Thyroid gland (tissue), 4 donors: ENCODE measurements around the gene CPA2. TPM values are rescaled to one million over a fixed set of nuclear protein-coding genes. Genes with fewer than 3 reads are reported as not detected.

Source experiments
- DNase-seq, 2 donors: peaks; one replicate each; pipeline ENCODE4 v3.0.0-alpha.2; 2019
- H3K27ac ChIP-seq, 3 donors: fragments of 200-600 bp; sonication (generic); 1 replicate in 2 of 3; 2 replicates in 1 of 3; pipeline ENCODE4 v1.5.1; 2016 to 2019; ENCODE audit warnings: mild to moderate bottlenecking in 1 of 3, moderate library complexity in 1 of 3
- H3K27me3 ChIP-seq: fragments of 200-600 bp; sonication (generic); one replicate; pipeline ENCODE4 v1.5.1; 2019
- H3K36me3 ChIP-seq, 2 donors: fragments of 200-600 bp; sonication (generic); one replicate each; pipeline ENCODE4 v1.5.1; 2016 to 2019
- H3K4me1 ChIP-seq, 2 donors: fragments of 200-600 bp; sonication (generic); one replicate each; pipeline ENCODE4 v1.5.1; 2017 to 2019
- H3K4me3 ChIP-seq, 3 donors: fragments of 200-600 bp; sonication (generic); replicated peaks in 1 of 3; 1 replicate in 2 of 3; 2 replicates in 1 of 3; pipeline ENCODE4 v1.5.1; 2016; ENCODE audit warnings: mild to moderate bottlenecking in 1 of 3
- H3K9me3 ChIP-seq: fragments of 200-600 bp; sonication (generic); one replicate; pipeline ENCODE4 v1.5.1; 2017
- CTCF ChIP-seq, 6 experiments: fragments of 200-600 bp in 3 of 6; fragments of 450-650 bp in 3 of 6; sonication (generic) in 3 of 6; IDR thresholded peaks; one replicate each; pipeline ENCODE4 v1.5.1; 2016 to 2019; ENCODE audit warnings: antibody characterized with exemption in 6 of 6, mild to moderate bottlenecking in 2 of 6, inconsistent platforms in 1 of 6, moderate library complexity in 1 of 6
- POLR2A ChIP-seq, 2 donors: fragments of 450-650 bp; IDR thresholded peaks; one replicate each; pipeline ENCODE4 v1.6.1; 2017; ENCODE audit warnings: antibody characterized with exemption in 2 of 2, mild to moderate bottlenecking in 2 of 2, moderate library complexity in 1 of 2
- WGBS, 2 donors: methylation state at CpG; one replicate each; pipeline ENCODE4 v1.1.5; 2017; 5-methylcytosine and 5-hydroxymethylcytosine counted together
- intact Hi-C: fragments of 100-400 bp; cut with DNase I; formaldehyde crosslinking; loops from one replicate; pipeline ENCODE4 v1.15.1; 2023
- total RNA-seq, 4 donors: library from RNA; depleted of rRNA; stranded (reverse); fragments of >200 nt; gene quantifications; one replicate each; pipeline ENCODE4 v1.2.3, GENCODE V29; 2016

The CPA2 gene
- total RNA-seq, 4 donors from 2014 or later, result not detected

DNA sequence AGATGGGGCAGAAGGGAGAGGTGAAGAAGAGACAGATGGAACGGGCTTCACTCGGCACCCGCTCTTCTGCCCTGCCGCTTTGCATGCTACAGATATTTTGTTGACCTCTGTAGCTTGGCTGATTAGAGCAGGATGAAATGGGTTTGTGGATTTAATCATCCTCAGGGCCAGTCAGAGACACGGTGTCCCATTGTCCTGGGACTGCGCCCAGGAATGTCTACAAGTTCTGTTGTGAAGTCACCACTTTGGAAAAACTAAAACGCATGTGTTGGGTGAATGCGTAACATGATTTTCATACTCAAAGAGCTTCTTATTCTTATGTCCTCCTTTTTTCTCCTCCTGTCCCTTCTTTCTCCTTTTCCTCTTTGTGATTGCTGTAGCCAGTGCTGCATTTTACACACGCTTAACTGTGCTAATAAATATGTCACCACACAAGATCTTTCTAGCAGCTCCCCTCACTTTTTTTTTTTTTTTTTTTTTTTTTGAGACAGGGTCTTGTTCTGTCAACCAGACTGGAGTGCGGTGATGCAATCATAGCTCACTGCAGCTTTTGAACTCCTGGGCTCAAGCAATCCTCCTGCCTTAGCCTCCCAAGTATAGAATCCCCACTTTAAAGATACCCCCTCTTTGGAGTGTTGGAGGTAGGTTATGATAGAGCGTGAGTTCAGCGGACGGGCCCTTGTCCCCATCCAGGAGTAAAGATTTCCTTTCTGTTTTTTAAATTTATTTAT, 29.7 kb downstream of the CPA2 start:
- no peak for DNase-seq
- Histone ChIP-seq H3K27me3 (no peaks in the 10 kb centered on the region), H3K9me3 (no peaks in the 10 kb centered on the region), H3K4me3 (no peak overlapping the region), H3K27ac (no peak overlapping the region), H3K4me1 (no peaks in the 10 kb centered on the region), H3K36me3 (no peaks in the 10 kb centered on the region)
- intact Hi-C loops, result no loop called here
- no peak for TF ChIP-seq POLR2A (IDR thresholded peaks at IDR 0.05)
- no peak for TF ChIP-seq CTCF (IDR thresholded peaks at IDR 0.05)
- 91 to 93% methylated on average over 13 of the region's 13 CpGs for WGBS, 2 donors

DNA sequence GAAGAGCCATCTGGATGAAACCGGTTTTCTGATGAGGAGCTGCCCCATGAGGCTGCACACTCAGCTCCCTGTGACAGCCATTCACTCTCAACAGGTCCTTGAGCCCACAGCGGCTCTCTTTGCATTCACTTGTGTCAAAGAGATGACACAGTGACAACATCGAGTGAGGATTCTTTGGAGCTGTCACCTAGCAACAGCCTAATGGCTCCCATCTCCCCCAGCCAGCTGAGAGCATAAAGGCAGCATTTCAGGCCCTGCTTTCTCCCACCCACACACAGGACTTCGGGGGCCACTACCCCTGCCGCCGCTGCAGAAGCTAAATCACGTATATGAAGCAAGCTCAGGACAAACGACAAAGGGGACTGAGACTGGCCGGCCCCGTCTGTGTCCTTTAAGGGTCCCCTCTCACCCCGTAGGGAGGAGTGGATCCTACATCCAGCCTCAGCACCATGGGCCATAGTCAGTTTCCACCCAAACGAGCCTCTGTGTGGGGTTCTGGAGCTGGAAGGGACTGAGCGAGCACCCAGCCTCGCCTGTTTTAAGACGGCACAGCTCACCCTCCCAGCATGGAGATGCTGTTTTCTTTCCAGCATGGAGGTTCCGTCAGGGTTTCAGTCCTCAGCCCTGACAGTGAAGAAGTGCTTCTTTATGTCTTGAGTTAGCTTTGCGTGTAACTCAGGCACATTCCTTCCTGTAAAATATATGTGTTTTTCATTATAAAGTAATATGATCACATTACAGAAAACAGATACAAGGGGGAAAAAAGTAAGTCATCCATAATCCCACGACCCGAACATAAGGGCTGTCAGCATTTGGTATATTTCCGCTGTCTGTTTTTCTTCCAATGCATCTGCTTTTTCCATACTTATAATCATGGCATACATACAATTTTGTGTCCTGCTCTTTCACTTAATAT, 31.2 kb downstream of the CPA2 start:
- Histone ChIP-seq H3K27me3 (no peaks in the 10 kb centered on the region), H3K4me1 (no peaks in the 10 kb centered on the region), H3K9me3 (no peaks in the 10 kb centered on the region), H3K27ac (no peak overlapping the region), H3K36me3 (no peaks in the 10 kb centered on the region), H3K4me3 (no peak overlapping the region)
- no peak for TF ChIP-seq CTCF (IDR thresholded peaks at IDR 0.05)
- TF ChIP-seq POLR2A (IDR thresholded peaks at IDR 0.05), result no peak
- no peak for DNase-seq
- intact Hi-C loops, result no loop called here
- 70 to 71% methylated on average over 13 to 17 of the region's 20 CpGs for WGBS, 2 donors

DNA sequence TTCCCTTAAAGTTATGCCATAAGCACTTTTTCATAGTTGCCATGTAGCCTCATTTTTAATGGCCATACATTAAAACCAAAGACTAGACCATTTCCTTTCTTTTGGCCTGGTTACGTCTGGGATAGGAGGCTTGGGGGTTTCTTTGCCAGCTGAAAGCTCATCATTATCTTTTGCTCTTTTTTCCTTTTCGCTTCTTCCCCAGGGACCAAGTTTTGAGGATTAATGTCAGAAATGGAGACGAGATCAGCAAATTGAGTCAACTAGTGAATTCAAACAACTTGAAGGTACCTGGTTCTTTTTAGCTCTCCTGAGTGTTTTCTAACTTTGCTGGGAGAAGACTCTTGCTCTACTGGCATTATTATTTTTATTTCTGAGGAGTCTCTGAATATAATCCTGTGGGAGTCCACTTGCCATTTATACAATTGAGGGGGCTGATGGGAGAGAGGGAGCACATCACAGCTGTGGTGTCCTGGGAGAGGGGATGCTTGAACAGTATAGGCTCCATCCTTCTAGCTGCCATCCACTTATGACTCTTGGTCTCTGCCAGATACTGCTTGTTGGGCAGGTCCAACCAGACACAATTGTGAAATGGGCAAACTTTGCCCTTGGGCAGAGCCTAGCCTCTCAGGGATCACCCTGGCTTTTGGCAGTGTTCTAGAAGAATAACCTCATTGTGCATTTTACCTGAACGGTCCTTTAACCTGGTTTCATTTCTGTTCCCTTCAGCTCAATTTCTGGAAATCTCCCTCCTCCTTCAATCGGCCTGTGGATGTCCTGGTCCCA, 32.1 kb downstream of the CPA2 start:
- intact Hi-C loops, result no loop called here
- DNase-seq, result no peak
- no peaks in the 10 kb centered on the region for H3K27me3 ChIP-seq
- H3K27ac ChIP-seq, result no peak overlapping the region
- WGBS, 2 donors, result 84 to 87% methylated on average over 5 of the region's 5 CpGs
- H3K9me3 ChIP-seq, result no peaks in the 10 kb centered on the region
- H3K4me1 ChIP-seq, result no peaks in the 10 kb centered on the region
- H3K4me3 ChIP-seq, result no peak overlapping the region
- no peak for TF ChIP-seq CTCF (IDR thresholded peaks at IDR 0.05)
- no peaks in the 10 kb centered on the region for H3K36me3 ChIP-seq

DNA sequence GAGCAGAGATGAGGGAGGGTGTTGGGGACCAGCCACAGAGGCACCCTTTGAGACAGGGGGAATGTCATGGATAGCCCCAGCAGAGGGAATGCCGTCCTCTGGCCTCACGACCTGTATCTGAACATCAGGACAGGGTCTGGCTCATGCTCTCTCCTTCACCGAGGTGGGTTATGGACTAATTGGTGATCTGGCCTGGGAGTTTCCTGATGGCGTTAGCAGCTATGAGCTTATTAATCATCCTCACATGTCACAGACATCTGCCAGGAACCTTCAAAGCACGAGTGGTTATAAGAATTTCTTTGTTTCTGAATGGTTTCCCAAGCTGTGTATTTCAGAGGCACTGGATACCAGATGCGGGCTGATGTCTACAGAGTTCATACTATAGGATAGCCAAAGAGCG, 33.2 kb downstream of the CPA2 start:
- intact Hi-C loops, result no loop called here
- H3K27me3 ChIP-seq, result no peaks in the 10 kb centered on the region
- H3K27ac ChIP-seq, result no peak overlapping the region
- 92 to 95% methylated on average over 7 of the region's 7 CpGs for WGBS, 2 donors
- H3K4me1 ChIP-seq, result no peaks in the 10 kb centered on the region
- no peaks in the 10 kb centered on the region for H3K9me3 ChIP-seq
- no peak for DNase-seq
- no peaks in the 10 kb centered on the region for H3K36me3 ChIP-seq
- TF ChIP-seq POLR2A (IDR thresholded peaks at IDR 0.05) (no peak), CTCF (IDR thresholded peaks at IDR 0.05) (no peak)
- H3K4me3 ChIP-seq, result no peak overlapping the region
